IMR-90 (cell line): ENCODE measurements around the gene PODXL2. TPM values are rescaled to one million over a fixed set of nuclear protein-coding genes. Genes with fewer than 3 reads are reported as not detected.

Experiments
- ATAC-seq: fragments of 200-7000 bp; cut with Tn5 transposase; 2 replicates; pipeline ENCODE4 v1.9.1; 2020; ENCODE audit warnings: low read depth, mild to moderate bottlenecking, moderate library complexity
- BruUV-seq: library from RNA; stranded (reverse); fragments of 400-500 nt; replicated peaks from 2 replicates; lab custom pipeline; 2021; lab: Mats Ljungman, UMichigan
- CTCF ChIA-PET: fragments of 300-600 bp; formaldehyde crosslinking; extraction: SDS; loops from one replicate; lab custom pipeline; 2021; ENCODE audit warnings: antibody characterized with exemption; lab: Yijun Ruan, JAX
- POLR2A ChIA-PET: fragments of 300-600 bp; sonication (Branson Sonifier 250); formaldehyde crosslinking; loops from one replicate; lab custom pipeline; 2022; ENCODE audit warnings: antibody characterized with exemption; ENCODE audit not compliant: unreplicated experiment; lab: Charles Lee
- DNase-seq: peaks from one replicate; pipeline ENCODE4 v3.0.0; 2013
- H2AFZ ChIP-seq: replicated peaks from 2 replicates; pipeline ENCODE3; 2013; ENCODE audit warnings: low read length, mild to moderate bottlenecking; ENCODE audit not compliant: poor library complexity
- H2AK5ac ChIP-seq: 2 replicates; pipeline ENCODE4 v1.6.1; 2013; ENCODE audit warnings: low read depth, low read length, inconsistent platforms
- H2AK9ac ChIP-seq: replicated peaks from 2 replicates; pipeline ENCODE3; 2013; ENCODE audit warnings: mild to moderate bottlenecking, low read depth, low read length, moderate library complexity; ENCODE audit not compliant: poor library complexity
- H2BK120ac ChIP-seq: 2 replicates; pipeline ENCODE4 v1.6.1; 2013; ENCODE audit warnings: low read depth, low read length, inconsistent platforms
- H2BK15ac ChIP-seq: 3 replicates; pipeline ENCODE4 v1.6.1; 2013; ENCODE audit warnings: low read depth, low read length, inconsistent platforms
- H2BK20ac ChIP-seq: 2 replicates; pipeline ENCODE4 v1.6.1; 2013; ENCODE audit warnings: low read depth, mild to moderate bottlenecking, inconsistent platforms, low read length, moderate library complexity
- H2BK5ac ChIP-seq: 2 replicates; pipeline ENCODE4 v1.6.1; 2013; ENCODE audit warnings: mild to moderate bottlenecking, low read depth, low read length, inconsistent platforms; ENCODE audit not compliant: poor library complexity, severe bottlenecking
- H3K14ac ChIP-seq: replicated peaks from 2 replicates; pipeline ENCODE4 v1.6.1; 2013; ENCODE audit warnings: low read depth, low read length, inconsistent platforms
- H3K18ac ChIP-seq: 2 replicates; pipeline ENCODE4 v1.6.1; 2013; ENCODE audit warnings: low read depth, low read length, control low read depth
- H3K23ac ChIP-seq: 2 replicates; pipeline ENCODE4 v1.6.1; 2013; ENCODE audit warnings: low read depth, low read length, inconsistent platforms
- H3K27ac ChIP-seq: 2 replicates; pipeline ENCODE4 v1.5.1; 2013; ENCODE audit warnings: mild to moderate bottlenecking, control low read depth, low read length; ENCODE audit not compliant: insufficient read depth
- H3K27me3 ChIP-seq: 2 replicates; pipeline ENCODE4 v1.6.1; 2013; ENCODE audit warnings: low read length; ENCODE audit not compliant: control insufficient read depth, insufficient read depth
- H3K36me3 ChIP-seq: 2 replicates; pipeline ENCODE4 v1.6.1; 2013; ENCODE audit warnings: low read length, mixed read lengths; ENCODE audit not compliant: control insufficient read depth, insufficient read depth
- H3K4ac ChIP-seq: 2 replicates; pipeline ENCODE4 v1.6.1; 2013; ENCODE audit warnings: low read depth, low read length, inconsistent platforms
- H3K4me1 ChIP-seq: 2 replicates; pipeline ENCODE4 v1.6.1; 2013; ENCODE audit warnings: low read length, mixed read lengths; ENCODE audit not compliant: control insufficient read depth, insufficient read depth
- H3K4me2 ChIP-seq: 2 replicates; pipeline ENCODE4 v1.6.1; 2013; ENCODE audit warnings: low read depth, mild to moderate bottlenecking, control low read depth, low read length, moderate library complexity
- H3K4me3 ChIP-seq: 2 replicates; pipeline ENCODE4 v1.5.1; 2013; ENCODE audit warnings: low read depth, mild to moderate bottlenecking, control low read depth, low read length, moderate library complexity; ENCODE audit not compliant: insufficient read depth
- H3K56ac ChIP-seq: 2 replicates; pipeline ENCODE4 v1.6.1; 2013; ENCODE audit warnings: low read length, inconsistent platforms; ENCODE audit not compliant: insufficient read depth; ENCODE audit errors: extremely low read depth
- H3K79me1 ChIP-seq, 2 experiments: 2 replicates each; pipeline ENCODE4 v1.6.1; 2013; ENCODE audit warnings: low read length in 2 of 2, inconsistent platforms in 1 of 2, low read depth in 1 of 2
- H3K9ac ChIP-seq: 2 replicates; pipeline ENCODE4 v1.6.1; 2013; ENCODE audit warnings: low read depth, low read length, control low read depth
- H3K9me1 ChIP-seq: 2 replicates; pipeline ENCODE4 v1.6.1; 2013; ENCODE audit warnings: low read length, inconsistent platforms; ENCODE audit not compliant: insufficient read depth
- H3K9me3 ChIP-seq: 2 replicates; pipeline ENCODE4 v1.6.1; 2013; ENCODE audit warnings: low read length; ENCODE audit not compliant: control insufficient read depth, insufficient read depth
- H4K20me1 ChIP-seq: 2 replicates; pipeline ENCODE4 v1.6.1; 2013; ENCODE audit warnings: low read length, inconsistent platforms; ENCODE audit not compliant: insufficient read depth
- H4K5ac ChIP-seq: 2 replicates; pipeline ENCODE4 v1.6.1; 2013; ENCODE audit warnings: mild to moderate bottlenecking, low read depth, low read length, control low read depth
- H4K8ac ChIP-seq, 2 experiments: 2 replicates each; pipeline ENCODE4 v1.6.1; 2013; ENCODE audit warnings: low read depth in 2 of 2, low read length in 2 of 2, control low read depth in 1 of 2, inconsistent platforms in 1 of 2
- H4K91ac ChIP-seq: 2 replicates; pipeline ENCODE4 v1.6.1; 2013; ENCODE audit warnings: low read depth, low read length, inconsistent platforms; ENCODE audit not compliant: insufficient read depth
- RAD21 ChIP-seq: IDR thresholded peaks from 2 replicates; pipeline ENCODE4 v1.6.1; 2012; ENCODE audit warnings: low read length, improper control_type of control experiment
- WGBS, 2 experiments: methylation state at CpG; one replicate each; pipeline versions ENCODE4 v1.1.5 to v1.1.7; 2013; ENCODE audit warnings: missing lambda C conversion rate in 2 of 2; ENCODE audit not compliant: insufficient read length in 1 of 2; ENCODE audit errors: extremely low coverage in 2 of 2; 5-methylcytosine and 5-hydroxymethylcytosine counted together
- dilution Hi-C: fragments of 300-500 bp; cut with HindIII; formaldehyde crosslinking; loops from one replicate; pipeline ENCODE4 v1.14.3; 2018; ENCODE audit warnings: low sequenced_read_pairs; ENCODE audit not compliant: unreplicated experiment
- in situ Hi-C: fragments of 300-500 bp; cut with MboI; formaldehyde crosslinking; loops from 3 replicates; pipeline ENCODE4 v1.14.3; 2019; ENCODE audit warnings: low sequenced_read_pairs, inconsistent platforms, mixed read lengths
- intact Hi-C: fragments of 100-400 bp; cut with micrococcal nuclease; formaldehyde crosslinking; loops from 2 replicates; pipeline ENCODE4 v1.10.0; 2022
- polyA plus RNA-seq, 3 experiments: library from polyadenylated mRNA; depleted of rRNA; stranded (reverse); fragments of >200 nt; gene quantifications; 2 replicates each; pipeline ENCODE4 v1.2.3, GENCODE V29; 2012; ENCODE audit warnings: low replicate concordance in 1 of 3
- total RNA-seq: library from RNA; depleted of rRNA; stranded (reverse); fragments of >200 nt; gene quantifications from 2 replicates; pipeline ENCODE4 v1.2.3, GENCODE V29; 2012
- TF ChIP-seq, protein P1 (sequence below): fragments of 150-350 bp; IDR thresholded peaks from 2 replicates; pipeline ENCODE4 v1.6.1; 2017; ENCODE audit warnings: mild to moderate bottlenecking, antibody characterized with exemption, low read length, low read depth

Gene PODXL2
- total and polyA plus RNA-seq, 2 of the 4 experiments (the other 2 are of a cell fraction), result 1.6 to 5.4 TPM

DNA sequence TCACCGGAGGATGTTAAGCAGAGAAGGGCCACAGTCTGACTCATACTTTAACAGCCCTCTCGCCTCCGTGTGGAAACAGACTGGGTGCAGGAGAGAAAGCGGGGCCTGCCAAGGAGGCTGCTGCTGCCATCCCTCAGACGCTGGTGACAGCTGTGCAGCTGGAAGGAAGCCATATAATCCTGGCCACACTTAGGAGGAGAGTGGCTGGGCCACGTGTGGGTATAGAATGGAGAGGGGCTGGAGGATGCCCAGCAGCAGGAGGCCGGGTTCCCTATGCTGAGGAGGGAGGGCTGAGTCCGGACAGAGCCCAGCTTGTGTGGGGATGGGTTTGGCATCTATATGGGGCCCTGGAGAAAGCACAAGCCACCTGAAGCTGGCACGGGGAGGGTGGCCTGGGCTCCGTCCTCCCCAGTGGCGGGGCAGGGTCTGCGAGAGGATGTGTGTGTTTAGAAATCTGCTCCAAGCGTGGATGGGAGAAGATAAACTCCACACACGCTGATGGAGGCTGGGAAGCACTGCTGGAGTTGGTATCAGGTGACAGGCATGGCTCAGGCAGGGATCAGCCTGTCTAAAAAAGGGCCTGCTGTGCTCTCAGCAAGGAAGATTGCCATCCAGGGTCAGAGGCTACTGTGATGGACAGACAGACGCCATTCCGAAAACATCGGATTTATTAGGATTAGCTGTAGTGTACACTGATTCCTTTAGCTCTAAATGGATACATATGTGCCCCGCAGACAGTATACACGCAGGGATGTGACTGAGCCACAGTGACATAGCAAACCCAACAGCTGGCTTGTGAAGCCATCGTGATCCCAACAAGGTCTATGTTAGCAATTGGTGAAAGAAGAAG, 59.7 kb downstream of the PODXL2 start (continued):
- TF ChIP-seq, protein P1, sequence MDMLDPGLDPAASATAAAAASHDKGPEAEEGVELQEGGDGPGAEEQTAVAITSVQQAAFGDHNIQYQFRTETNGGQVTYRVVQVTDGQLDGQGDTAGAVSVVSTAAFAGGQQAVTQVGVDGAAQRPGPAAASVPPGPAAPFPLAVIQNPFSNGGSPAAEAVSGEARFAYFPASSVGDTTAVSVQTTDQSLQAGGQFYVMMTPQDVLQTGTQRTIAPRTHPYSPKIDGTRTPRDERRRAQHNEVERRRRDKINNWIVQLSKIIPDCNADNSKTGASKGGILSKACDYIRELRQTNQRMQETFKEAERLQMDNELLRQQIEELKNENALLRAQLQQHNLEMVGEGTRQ, result 0 out of 2 replicates have a peak, but pooled peaks have one; percentile 11

DNA sequence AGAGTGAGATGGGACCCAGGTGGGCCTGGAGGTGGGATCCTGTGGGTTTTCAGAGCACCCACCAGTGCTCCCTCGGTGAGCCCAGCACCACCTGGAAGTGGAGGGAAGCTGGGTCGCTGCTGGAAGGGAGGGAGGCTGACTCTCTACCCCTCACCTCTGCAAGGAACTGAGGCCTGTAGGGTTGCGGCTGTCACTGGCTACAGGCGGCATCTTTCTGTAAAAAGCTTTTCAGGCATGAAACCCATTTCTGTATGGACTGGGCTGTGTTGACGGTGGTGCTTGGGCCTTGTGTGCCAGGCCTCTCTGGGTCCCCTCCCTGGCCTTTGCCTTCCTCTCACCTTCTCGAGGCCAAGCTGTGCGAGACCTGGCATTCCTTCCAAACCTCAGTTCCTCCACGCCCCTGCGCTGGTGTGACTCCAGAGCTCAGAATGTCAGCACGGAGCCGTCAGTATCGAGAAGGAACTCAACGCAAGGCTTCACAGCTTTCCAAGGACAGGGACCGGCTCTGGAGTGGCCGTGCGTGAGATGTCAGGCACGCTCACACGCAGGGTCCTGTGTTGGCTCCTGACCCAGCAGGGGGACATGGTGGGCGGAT, 60.4 kb downstream of the PODXL2 start:
- Histone ChIP-seq H3K79me1 (peaks cover 0 to 26% of the 10 kb centered on the region in 2 experiments; a peak in 2 of 4 replicates), H3K4me1 (peaks cover 26% of the 10 kb centered on the region), H3K56ac (peak overlapping the region; percentile 59), H3K27me3 (no peaks in the 10 kb centered on the region), H3K18ac (peak overlapping the region; percentile 84), H2BK20ac (peak overlapping the region; percentile 93), H4K91ac (peak overlapping the region; percentile 94), H2BK15ac (peak overlapping the region; percentile 99), H3K27ac (peak overlapping the region; percentile 80), H3K4me2 (no peak overlapping the region; the same call in 1 of the 2 replicates), H3K36me3 (peaks cover 12% of the 10 kb centered on the region; the same call in 1 of the 2 replicates), H2BK5ac (peak overlapping the region; percentile 89), H2AK5ac (peak overlapping the region; percentile 98), H2AK9ac (peak overlapping the region; percentile 96), H3K4me3 (no peak overlapping the region), H3K9ac (peak overlapping the region; percentile 59), H3K9me3 (no peaks in the 10 kb centered on the region), H3K23ac (peak overlapping the region; percentile 62), H2BK120ac (peak overlapping the region; percentile 98), H3K4ac (peak overlapping the region; percentile 98), H3K14ac (peak overlapping the region; percentile 93), H4K8ac (peak overlapping the region; percentile 90 to 91), H4K20me1 (no peaks in the 10 kb centered on the region), H2AFZ (peak overlapping the region; percentile 64), H3K9me1 (peaks cover 26% of the 10 kb centered on the region), H4K5ac (peak overlapping the region; percentile 61)
- ATAC-seq (no peak), DNase-seq (no peak)
- intact Hi-C loops, result no loop called here
- POLR2A ChIA-PET, result no interaction called here
- CTCF ChIA-PET, result interaction anchor here (0.7 to 1.9 kb wide), 2 partner anchors 142 to 282 kb away, joined by 3 to 9 read pairs; no protein-coding TSS in a partner anchor
- WGBS, 2 experiments, result 91% methylated on average over 10 of the region's 19 CpGs; no CpG with 5 or more reads in 1 of the 2 experiments
- dilution Hi-C loops, result no loop called here
- no peak for TF ChIP-seq RAD21
- BruUV-seq, result no TSS peak
- in situ Hi-C loops, result no loop called here
